Amygdala (tissue), 56 donors: ENCODE results near the gene DOCK4.

Experiments
- DNase-seq, 56 donors: peaks; one replicate each; lab custom pipeline; 2025; lab: John Stamatoyannopoulos, UW

DOCK4 gene

DNA sequence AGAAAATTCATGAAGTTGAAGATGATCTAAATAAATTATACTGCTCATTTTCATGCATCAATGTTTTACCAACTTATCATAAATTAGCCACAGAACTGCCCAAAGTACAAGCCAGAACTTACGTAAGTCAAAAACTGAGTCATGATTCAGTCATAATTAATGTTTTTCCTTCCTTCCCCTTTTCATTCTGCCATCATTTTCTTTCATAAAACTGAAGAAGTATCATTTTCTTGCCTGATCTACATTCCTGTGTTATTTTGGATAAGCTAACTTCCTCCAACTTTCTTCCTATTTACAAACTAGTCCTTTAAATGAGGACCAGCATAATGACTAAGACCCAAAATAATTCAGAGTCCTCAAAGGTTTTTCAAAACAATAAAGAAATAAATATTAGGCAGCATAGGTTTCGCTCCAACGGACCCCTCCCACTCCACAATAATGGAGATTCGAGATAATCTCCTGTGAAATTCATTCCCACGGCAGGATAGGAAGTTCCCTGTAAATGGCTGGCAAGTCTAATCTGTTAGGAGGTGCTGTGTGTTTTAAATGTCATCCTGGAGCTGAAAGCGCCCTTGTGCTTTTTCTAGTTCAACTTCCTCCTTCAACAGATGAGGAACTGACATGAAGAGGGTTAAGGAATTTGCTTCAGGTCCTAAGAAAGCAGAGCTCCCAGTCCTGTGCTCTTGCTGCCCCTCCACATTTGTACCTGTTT, 218.9 kb downstream of the DOCK4 start:
- DNase-seq: peak in 1 of 56 donors; percentile 21

DNA sequence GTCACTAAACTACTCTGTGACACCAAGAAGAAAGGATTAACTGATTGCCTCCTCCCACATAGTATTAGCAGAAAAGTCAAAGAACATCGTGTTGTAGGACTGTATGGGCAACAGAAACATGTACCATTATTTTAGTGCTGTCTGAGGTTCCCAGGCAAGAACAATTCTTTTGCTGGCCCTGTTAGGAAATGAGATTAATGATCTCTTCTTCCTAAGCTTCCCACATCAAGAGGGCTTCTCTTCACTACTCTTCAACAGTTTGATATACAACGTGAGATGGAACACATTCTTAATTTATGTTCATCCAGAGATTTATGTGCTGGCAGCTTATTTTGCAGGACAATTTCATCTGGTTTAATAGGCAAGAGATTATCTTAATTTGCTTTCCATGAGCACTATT, 219.6 kb downstream of the DOCK4 start:
- DNase-seq: no peak

- no peak for DNase-seq
Observed at GRCh38 chr7:111985798-111986197, 220.4 kb downstream of the DOCK4 start.

DNA sequence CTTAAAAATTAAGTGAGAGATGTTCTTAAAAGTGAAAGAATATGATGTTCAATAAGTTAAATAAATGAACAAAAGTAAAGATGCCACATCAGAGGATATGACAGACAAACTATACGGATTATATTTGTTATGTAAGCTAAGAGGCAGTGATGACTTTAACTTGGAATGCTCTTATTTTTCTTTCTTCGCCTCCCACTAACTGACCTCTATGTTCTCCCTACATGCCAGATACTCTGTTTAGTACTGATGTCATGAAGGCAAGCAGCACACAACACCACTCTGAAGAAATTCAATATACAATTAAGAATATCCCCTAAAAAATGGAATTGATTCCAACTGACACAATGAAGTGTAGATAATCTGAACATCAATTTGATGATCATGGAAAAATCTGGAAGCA, 223.4 kb downstream of the DOCK4 start:
- no peak for DNase-seq

DNA sequence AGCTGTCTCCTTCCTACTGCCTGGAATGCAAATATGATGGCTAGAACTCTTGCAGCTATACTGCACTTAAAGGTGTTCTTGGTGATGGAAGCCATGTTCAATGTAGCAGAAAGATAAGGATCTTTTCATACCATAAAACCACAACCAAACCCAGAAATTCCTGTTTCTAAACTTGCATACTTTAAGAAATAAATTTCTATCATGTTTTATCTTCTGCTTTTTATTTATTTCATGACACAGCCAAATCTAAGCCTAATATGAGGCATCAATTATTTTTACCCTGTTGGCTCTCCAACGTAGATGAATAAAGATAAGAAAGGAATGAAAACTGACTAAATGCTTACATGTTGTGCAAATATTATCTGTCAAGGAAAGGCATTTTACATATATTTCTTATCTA, 224.1 kb downstream of the DOCK4 start:
- no peak for DNase-seq

DNA sequence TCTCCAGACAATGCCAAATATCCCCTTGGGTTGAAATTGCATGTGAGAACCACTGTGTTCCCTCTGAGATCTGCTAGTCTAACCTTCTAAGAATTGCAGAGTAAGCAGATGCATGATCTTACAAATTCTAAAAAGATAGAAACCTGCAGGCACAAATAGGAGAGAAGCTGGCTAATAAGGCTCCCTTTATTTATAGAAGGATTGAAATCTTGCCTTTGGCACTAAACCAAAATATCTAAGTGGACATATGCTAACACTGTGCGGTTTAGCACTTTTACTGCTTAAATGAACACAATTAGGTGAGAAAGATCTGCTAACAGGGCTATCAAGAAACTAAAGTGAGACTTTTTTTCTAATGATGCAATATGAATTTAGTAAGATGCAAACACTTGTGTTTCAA, 225.5 kb downstream of the DOCK4 start:
- no peak for DNase-seq

GRCh38 chr7:111975346-111975745, 230.9 kb downstream of the DOCK4 start:
- DNase-seq: no peak

GRCh38 chr7:111960984-111961383, 245.2 kb downstream of the DOCK4 start:
- peak in 1 of 56 donors; percentile 42 for DNase-seq

DNA sequence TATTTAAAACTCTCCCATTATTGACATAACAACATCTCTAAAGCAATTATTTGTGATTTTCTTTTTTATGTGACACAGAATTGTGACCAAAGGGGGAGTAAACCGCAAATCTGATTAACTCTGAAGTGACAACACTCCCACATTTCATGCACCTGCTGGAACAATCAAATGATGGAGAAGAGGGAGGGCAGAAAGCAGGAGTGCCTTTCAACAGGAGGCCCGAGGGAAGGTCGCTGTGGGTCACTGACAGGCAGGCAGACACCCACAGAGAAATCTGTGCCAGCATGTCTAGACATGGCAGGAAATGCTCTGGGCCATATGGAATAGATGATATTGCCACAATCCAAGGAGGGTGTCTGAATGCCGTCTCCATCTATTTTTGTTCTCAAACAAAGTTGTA, 247.3 kb downstream of the DOCK4 start:
- DNase-seq: peak in 10 of 56 donors; percentile 2 to 58 (median 10)

- DNase-seq: no peak
Observed at GRCh38 chr7:111958431-111958830, 247.8 kb downstream of the DOCK4 start.

DNA sequence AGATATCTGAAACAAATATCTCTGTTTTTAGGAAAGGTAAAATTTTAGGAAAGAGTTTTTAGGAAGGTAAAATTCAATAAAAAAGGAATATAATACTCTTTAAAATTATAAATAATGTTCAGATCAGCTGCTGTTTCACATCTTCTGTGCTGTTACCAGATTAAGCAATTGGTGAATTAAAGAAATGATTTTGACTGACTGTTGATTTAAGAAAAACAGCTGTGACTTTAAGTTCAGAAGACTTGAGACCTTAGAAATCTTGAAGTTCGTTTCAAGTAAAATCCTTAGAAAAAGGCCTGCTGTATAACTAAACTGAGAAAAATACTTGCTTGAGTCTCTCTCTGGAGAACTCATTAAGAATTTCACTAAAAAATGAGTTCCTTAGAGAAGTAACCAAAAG, 250.6 kb downstream of the DOCK4 start:
- no peak for DNase-seq

DNA sequence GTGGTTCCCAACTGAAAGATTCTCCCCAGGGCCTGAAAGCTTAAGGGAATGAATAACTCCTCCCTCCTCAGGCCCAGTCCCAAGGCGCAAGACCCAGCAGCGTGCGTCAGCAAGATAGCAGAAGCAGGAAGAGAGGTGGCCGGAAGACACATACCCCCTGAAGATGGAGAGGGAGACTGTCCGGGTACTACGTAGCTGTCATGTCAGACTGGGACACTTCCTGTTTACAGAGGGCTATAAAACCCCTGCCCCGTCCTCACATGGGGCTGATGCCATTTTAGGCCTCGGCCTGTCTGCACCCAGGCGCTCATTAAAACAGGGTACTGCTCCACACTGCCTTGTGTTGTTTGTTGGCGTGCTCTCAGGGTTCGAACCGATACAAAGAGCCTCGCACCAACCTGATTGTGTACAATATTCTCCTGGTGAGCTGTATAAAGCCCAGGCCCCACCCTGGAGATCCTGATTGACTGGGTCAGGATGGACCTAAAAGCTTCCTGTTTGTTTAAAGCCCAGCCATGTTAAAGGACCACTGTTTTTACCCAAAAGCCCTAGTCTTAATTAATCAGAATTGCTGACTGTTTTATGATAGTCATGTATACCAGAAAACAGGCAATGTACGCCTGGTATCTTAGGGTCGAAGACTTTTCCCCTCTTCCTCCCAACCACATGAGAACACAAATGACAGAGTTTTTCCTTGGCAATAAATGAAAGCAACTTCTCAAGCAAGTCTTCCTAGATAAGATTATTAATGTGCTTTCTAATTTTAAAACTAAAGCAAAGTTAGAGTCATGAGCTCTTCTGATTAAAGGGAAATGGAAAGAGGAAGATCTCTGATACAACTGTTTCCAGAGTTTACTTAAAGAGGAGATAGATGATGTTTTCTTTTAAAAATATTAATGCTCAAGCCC, 251.5 kb downstream of the DOCK4 start:
- DNase-seq: peak in 15 of 56 donors; percentile 2 to 49 (median 20)

- DNase-seq: no peak
Observed at GRCh38 chr7:111954056-111954455, 252.1 kb downstream of the DOCK4 start.

DNA sequence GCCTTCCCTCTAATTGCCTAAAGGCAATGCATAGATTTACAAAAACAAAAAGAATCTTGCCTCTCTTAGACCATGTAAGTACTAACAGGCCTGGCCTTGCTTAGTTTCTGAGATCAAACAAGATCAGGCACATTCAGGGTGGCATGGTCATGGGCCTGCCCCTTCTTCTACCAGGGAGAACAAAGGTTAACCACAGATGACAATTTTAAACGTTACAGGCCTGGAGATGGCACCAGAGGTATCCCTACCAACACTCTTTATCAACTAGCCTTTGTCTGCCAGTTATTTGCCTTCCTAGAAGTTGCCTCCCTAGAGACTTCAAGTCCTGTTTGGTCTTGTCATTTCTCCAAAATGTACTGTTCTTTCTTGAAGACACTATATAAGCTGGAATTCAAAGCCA, 252.6 kb downstream of the DOCK4 start:
- DNase-seq: peak in 12 of 56 donors; percentile 4 to 50 (median 22)

GRCh38 chr7:111952783-111953182, 253.4 kb downstream of the DOCK4 start:
- no peak for DNase-seq

- no peak for DNase-seq
Observed at GRCh38 chr7:111951052-111951451, 255.1 kb downstream of the DOCK4 start.

DNA sequence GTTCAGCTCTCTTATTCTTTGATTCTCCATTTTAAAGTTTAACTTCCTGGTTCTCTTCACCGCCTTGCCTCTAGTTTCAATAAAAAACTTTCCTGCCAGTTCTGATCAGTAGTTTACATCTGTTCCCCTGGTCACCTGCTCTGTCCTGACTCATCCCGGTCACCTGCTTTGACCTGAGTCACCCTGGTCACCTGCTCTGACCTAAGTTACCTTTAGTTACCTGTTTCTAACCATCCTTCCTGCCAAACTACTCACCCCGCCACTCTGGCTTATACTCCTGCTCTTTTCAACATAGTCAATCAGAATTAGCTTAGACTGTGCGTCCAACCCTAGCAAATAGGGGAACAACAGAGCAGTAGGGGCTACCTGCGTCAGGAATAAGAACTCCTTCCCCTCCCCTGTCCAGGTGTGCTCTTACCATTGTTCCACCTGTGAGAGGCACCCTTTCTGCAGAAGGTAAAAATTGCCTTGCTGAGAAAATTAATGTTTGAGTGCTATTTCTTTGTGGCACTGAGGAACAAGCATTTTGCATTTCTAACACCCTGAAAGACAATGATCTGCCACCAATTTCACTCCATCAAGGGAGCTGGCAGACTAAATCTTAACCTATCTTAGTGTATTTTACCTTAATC, 263.6 kb downstream of the DOCK4 start:
- DNase-seq: no peak

- DNase-seq: no peak
Observed at GRCh38 chr7:111937163-111937562, 269.0 kb downstream of the DOCK4 start.

GRCh38 chr7:111933609-111934008, 272.6 kb downstream of the DOCK4 start:
- DNase-seq: no peak

DNA sequence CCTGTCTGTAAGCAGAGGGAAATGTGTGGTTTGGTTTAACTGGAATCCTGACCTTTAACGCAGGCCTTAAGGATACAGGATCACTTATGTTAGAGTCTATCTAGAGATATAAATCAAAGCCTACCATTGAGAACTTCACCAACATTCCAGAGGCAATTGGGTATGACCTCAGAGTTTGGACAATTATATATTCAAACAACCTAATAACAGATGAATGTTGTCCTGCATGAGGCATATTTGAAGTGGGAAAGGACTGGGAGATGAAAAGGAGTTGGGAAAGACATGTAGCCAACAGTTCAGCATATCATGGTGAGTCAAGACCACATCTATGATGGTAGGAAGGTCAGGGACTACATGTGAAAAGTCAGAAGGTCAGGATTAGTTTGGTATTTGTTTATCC, 274.2 kb downstream of the DOCK4 start:
- no peak for DNase-seq

GRCh38 chr7:111931016-111931517, 275.1 kb downstream of the DOCK4 start:
- DNase-seq: no peak
